KOPT-K1 (cell line): ENCODE data around the gene KHDRBS2.

ENCODE experiments used
- H3K27ac ChIP-seq: fragments of 200-600 bp; sonication (generic); 2 replicates; pipeline ENCODE4 v1.5.1; 2016; ENCODE audit warnings: antibody characterized with exemption, mild to moderate bottlenecking, low read depth, low read length; ENCODE audit not compliant: poor library complexity, severe bottlenecking
- H3K36me3 ChIP-seq: fragments of 200-600 bp; sonication (generic); 2 replicates; pipeline ENCODE4 v1.5.1; 2017; ENCODE audit warnings: antibody characterized with exemption, mild to moderate bottlenecking, low read length, moderate library complexity; ENCODE audit not compliant: insufficient read depth
- H3K9me3 ChIP-seq: fragments of 200-600 bp; sonication (generic); 2 replicates; pipeline ENCODE4 v1.5.1; 2017; ENCODE audit warnings: antibody characterized with exemption, low read length, mild to moderate bottlenecking; ENCODE audit not compliant: insufficient read depth, poor library complexity, severe bottlenecking

KHDRBS2 gene

GRCh38 chr6:62103186-62103859 is 182.7 kb downstream of the KHDRBS2 start:
- Histone ChIP-seq H3K9me3 (no peaks in the 10 kb centered on the region), H3K36me3 (no peaks in the 10 kb centered on the region), H3K27ac (no peak overlapping the region)

GRCh38 chr6:62102387-62102786 is 183.6 kb downstream of the KHDRBS2 start:
- H3K9me3 ChIP-seq, result no peaks in the 10 kb centered on the region
- no peak overlapping the region for H3K27ac ChIP-seq
- no peaks in the 10 kb centered on the region for H3K36me3 ChIP-seq

- no peaks in the 10 kb centered on the region for H3K36me3 ChIP-seq
- no peaks in the 10 kb centered on the region for H3K9me3 ChIP-seq
- no peak overlapping the region for H3K27ac ChIP-seq
These were observed 195.4 kb downstream of the KHDRBS2 start for GRCh38 chr6:62090442-62091229.

GRCh38 chr6:62089781-62090180 is 196.2 kb downstream of the KHDRBS2 start:
- H3K36me3 ChIP-seq, result no peaks in the 10 kb centered on the region
- no peak overlapping the region for H3K27ac ChIP-seq
- no peaks in the 10 kb centered on the region for H3K9me3 ChIP-seq

GRCh38 chr6:62086047-62086446 is 200.0 kb downstream of the KHDRBS2 start:
- Histone ChIP-seq H3K36me3 (no peaks in the 10 kb centered on the region), H3K9me3 (no peaks in the 10 kb centered on the region), H3K27ac (no peak overlapping the region)

GRCh38 chr6:62075869-62076268 is 210.2 kb downstream of the KHDRBS2 start:
- Histone ChIP-seq H3K36me3 (no peaks in the 10 kb centered on the region), H3K27ac (no peak overlapping the region), H3K9me3 (no peaks in the 10 kb centered on the region)

- no peaks in the 10 kb centered on the region for H3K9me3 ChIP-seq
- no peak overlapping the region for H3K27ac ChIP-seq
- H3K36me3 ChIP-seq, result no peaks in the 10 kb centered on the region
These were observed 226.1 kb downstream of the KHDRBS2 start for GRCh38 chr6:62059901-62060300.

GRCh38 chr6:62057300-62057699 is 228.7 kb downstream of the KHDRBS2 start:
- no peaks in the 10 kb centered on the region for H3K36me3 ChIP-seq
- no peak overlapping the region for H3K27ac ChIP-seq
- no peaks in the 10 kb centered on the region for H3K9me3 ChIP-seq

GRCh38 chr6:62045502-62045901 is 240.5 kb downstream of the KHDRBS2 start:
- no peaks in the 10 kb centered on the region for H3K9me3 ChIP-seq
- H3K36me3 ChIP-seq, result no peaks in the 10 kb centered on the region
- H3K27ac ChIP-seq, result no peak overlapping the region

- H3K27ac ChIP-seq, result no peak overlapping the region
- no peaks in the 10 kb centered on the region for H3K36me3 ChIP-seq
These were observed 242.9 kb downstream of the KHDRBS2 start for GRCh38 chr6:62043084-62043483.

GRCh38 chr6:62042429-62042828 is 243.6 kb downstream of the KHDRBS2 start:
- no peak overlapping the region for H3K27ac ChIP-seq
- no peaks in the 10 kb centered on the region for H3K9me3 ChIP-seq
- H3K36me3 ChIP-seq, result no peaks in the 10 kb centered on the region

More at GRCh38 chr6:62043084-62043483, 242.9 kb downstream of the KHDRBS2 start:
- no peaks in the 10 kb centered on the region for H3K9me3 ChIP-seq

- H3K9me3 ChIP-seq, result no peaks in the 10 kb centered on the region
- H3K27ac ChIP-seq, result no peak overlapping the region
- no peaks in the 10 kb centered on the region for H3K36me3 ChIP-seq
These were observed 246.4 kb downstream of the KHDRBS2 start for GRCh38 chr6:62039605-62040004.

GRCh38 chr6:62037445-62037844 is 248.6 kb downstream of the KHDRBS2 start:
- Histone ChIP-seq H3K9me3 (no peaks in the 10 kb centered on the region), H3K36me3 (no peaks in the 10 kb centered on the region), H3K27ac (no peak overlapping the region)

GRCh38 chr6:62035952-62036351 is 250.1 kb downstream of the KHDRBS2 start:
- Histone ChIP-seq H3K27ac (no peak overlapping the region), H3K9me3 (no peaks in the 10 kb centered on the region), H3K36me3 (no peaks in the 10 kb centered on the region)

GRCh38 chr6:62013719-62014118 is 272.3 kb downstream of the KHDRBS2 start:
- H3K9me3 ChIP-seq, result no peaks in the 10 kb centered on the region
- no peaks in the 10 kb centered on the region for H3K36me3 ChIP-seq
- no peak overlapping the region for H3K27ac ChIP-seq

- H3K27ac ChIP-seq, result no peak overlapping the region
- H3K36me3 ChIP-seq, result no peaks in the 10 kb centered on the region
- no peaks in the 10 kb centered on the region for H3K9me3 ChIP-seq
These were observed 276.6 kb downstream of the KHDRBS2 start for GRCh38 chr6:62009445-62009844.
